ENCODE results near the gene NUBP1. TPM values are rescaled to one million over a fixed set of nuclear protein-coding genes. Genes with fewer than 3 reads are reported as not detected.

NUBP1 gene
- total RNA-seq, 4 donors from 2014 or later = 22.2 to 26.6 (median 24.3) TPM

DNA sequence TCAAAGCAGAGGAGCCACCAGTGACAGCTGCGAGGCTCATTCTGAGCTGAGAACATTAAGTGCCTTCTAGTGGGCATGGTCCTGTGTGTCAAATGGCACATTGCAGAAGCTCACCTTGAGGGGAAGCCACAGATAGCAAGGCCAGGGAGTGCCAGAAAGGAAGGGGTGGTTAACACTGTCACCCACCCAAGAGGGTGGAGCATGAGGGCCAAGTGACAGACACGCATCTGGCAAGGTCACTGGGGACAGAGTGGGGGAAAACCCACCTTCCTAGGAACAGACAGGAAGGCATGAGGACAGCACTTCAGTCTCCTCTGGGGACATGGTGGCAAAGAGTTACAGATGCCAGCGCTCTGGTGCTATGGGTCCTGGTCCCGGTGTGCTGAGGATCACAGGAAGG, 22.1 kb downstream of the NUBP1 start:
- TF ChIP-seq, protein P1, sequence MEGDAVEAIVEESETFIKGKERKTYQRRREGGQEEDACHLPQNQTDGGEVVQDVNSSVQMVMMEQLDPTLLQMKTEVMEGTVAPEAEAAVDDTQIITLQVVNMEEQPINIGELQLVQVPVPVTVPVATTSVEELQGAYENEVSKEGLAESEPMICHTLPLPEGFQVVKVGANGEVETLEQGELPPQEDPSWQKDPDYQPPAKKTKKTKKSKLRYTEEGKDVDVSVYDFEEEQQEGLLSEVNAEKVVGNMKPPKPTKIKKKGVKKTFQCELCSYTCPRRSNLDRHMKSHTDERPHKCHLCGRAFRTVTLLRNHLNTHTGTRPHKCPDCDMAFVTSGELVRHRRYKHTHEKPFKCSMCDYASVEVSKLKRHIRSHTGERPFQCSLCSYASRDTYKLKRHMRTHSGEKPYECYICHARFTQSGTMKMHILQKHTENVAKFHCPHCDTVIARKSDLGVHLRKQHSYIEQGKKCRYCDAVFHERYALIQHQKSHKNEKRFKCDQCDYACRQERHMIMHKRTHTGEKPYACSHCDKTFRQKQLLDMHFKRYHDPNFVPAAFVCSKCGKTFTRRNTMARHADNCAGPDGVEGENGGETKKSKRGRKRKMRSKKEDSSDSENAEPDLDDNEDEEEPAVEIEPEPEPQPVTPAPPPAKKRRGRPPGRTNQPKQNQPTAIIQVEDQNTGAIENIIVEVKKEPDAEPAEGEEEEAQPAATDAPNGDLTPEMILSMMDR (IDR thresholded peaks at IDR 0.05; ENCODE audit: low read depth) = no peak

DNA sequence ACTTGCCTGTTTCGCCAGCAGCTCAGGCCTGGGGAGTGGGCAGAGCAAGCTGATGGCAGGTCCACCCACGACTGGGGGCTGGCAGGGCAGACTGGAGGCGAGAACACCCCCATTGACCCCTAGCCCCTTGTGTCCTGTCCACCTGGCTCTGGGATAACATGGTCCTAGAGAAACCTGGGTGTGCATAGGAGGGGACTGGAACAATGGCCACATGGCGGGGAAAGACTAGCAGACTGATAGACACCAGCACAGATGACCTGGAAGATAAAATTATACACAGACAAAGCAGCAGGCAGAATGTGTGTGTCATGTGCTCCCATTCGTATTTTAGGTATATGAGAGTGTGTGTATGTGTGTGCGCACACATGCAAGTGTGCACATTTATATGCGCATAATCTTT, 23.5 kb downstream of the NUBP1 start:
- TF ChIP-seq, protein P1 (IDR thresholded peaks at IDR 0.05; ENCODE audit: low read depth) = no peak

DNA sequence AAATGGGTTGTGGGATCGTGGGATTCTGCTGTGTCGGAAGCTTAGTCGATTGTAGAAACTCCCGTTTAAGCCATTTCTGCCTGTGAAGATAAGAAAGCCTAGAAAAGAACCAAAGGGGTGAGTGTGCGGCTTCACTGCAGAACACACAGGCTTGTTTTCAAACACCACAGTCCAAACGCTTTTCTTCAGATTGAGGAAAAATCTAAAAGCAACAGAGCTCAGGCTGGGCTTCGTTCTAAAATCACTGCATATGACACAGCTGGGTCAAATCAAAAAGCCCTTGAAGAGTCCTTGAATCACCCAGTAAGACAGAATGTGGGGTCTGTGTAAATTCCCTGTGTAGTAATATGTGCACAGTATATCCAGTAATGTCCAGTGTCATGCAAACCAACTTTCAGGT, 25.7 kb downstream of the NUBP1 start:
- TF ChIP-seq, protein P1 (IDR thresholded peaks at IDR 0.05; ENCODE audit: low read depth) = no peak

DNA sequence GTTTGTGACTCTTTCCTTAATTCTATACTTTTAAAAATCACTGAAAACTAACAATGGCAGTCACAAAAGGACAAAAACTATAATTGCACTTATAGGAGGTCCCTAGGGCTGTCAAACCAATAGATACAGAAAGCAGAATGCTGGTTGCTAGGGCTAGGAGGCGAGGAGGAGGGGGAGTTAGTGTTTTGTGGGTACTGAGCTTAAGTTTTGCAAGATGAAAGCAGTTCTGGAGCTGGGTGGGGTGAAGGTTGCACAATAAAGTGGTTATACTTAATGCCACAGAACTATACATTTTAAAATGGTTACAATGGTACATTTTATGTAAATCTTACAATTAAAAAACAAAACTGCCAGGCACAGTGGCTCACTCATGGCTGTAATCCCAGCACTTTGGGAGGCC, 27.3 kb downstream of the NUBP1 start:
- TF ChIP-seq, protein P1 (IDR thresholded peaks at IDR 0.05; ENCODE audit: low read depth) = no peak

DNA sequence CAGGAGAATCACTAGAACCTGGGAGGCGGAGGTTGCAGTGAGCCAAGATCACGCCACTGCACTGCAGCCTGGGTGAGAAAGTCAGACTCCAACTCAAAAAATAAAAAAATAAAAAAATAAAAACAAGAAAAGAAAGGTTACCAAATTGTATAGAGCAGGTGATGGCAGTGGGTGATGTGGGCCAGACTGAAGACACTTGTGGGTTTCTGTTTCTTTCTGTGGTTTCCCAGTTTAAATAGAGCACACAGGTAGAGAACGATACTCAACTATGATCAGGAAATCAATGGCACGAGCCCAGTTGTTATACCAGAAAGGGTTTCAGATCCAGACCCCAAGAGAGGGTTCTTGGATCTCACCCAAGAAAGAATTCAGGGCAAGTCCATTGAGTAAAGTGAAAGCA, 32.6 kb downstream of the NUBP1 start:
- TF ChIP-seq, protein P1 (IDR thresholded peaks at IDR 0.05; ENCODE audit: low read depth) = no peak

DNA sequence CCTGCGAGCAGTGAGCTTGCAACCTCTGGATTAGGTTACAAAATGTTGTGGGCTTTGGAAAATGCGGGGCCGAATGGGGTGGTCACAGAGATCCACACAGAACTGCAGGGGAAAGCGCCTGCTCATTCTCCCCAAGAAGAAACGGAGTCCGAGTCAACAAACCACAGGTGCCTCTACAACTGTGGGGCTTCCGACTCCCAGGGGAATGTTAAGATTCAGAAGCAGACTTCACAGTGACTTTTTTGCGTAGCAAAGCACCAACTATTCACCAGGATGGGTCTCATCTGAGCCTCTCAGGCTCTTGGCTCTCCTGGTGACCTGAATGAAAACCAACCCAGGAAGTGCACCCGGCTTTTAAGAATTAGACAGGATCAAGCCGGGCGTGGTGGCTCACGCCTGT, 33.7 kb downstream of the NUBP1 start:
- TF ChIP-seq, protein P1 (IDR thresholded peaks at IDR 0.05; ENCODE audit: low read depth) = no peak

DNA sequence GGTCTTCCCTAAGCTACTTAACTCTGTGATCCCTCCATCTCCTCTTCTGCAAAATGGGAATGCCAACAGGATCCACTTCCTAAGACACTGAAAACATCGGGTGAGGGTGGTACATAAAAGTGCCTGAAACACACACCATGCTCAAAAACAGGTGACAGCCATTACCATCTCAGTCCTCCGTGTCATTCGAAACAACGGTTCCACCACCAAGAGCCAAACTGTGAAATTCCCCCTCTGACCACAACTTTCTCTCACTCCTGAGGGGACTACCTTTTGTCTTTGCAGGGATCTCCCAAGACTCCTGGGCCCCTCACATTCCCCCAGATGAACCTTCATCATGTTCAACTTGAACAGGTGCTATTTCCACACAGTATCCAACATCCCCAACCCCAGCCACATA, 37.0 kb downstream of the NUBP1 start:
- TF ChIP-seq, protein P1 (IDR thresholded peaks at IDR 0.05; ENCODE audit: low read depth) = no peak

All from subcutaneous adipose tissue (tissue), 4 donors.